GM23338 (cell line): ENCODE measurements around the gene DCLK1.

Experiments used
- CREB1 ChIP-seq: fragments of 250-450 bp; sonication (Bioruptor Pico); IDR thresholded peaks from 2 replicates; pipeline ENCODE4 v1.5.0; 2020; ENCODE audit warnings: low read depth, mild to moderate bottlenecking, moderate library complexity
- ETS1 ChIP-seq: IDR thresholded peaks from 2 replicates; pipeline ENCODE4 v1.6.1; 2016; ENCODE audit warnings: antibody characterized with exemption
- EZH2 ChIP-seq: fragments of 200-600 bp; sonication (generic); IDR thresholded peaks from one replicate; pipeline ENCODE4 v1.8.0; 2017; ENCODE audit warnings: antibody characterized with exemption, mild to moderate bottlenecking, low read depth; ENCODE audit not compliant: unreplicated experiment
- EZH2phosphoT487 ChIP-seq: fragments of 200-600 bp; sonication (generic); IDR thresholded peaks from one replicate; pipeline ENCODE4 v1.8.1; 2018; ENCODE audit warnings: antibody characterized with exemption; ENCODE audit not compliant: unreplicated experiment
- JUNB ChIP-seq: IDR thresholded peaks from one replicate; pipeline ENCODE4 v1.6.1; 2016; ENCODE audit warnings: antibody characterized with exemption; ENCODE audit not compliant: unreplicated experiment
- POLR2AphosphoS5 ChIP-seq: IDR thresholded peaks from 2 replicates; pipeline ENCODE4 v1.6.1; 2016; ENCODE audit warnings: antibody characterized with exemption, low read depth
- REST ChIP-seq: IDR thresholded peaks from one replicate; pipeline ENCODE4 v1.6.1; 2018; ENCODE audit warnings: antibody characterized with exemption; ENCODE audit not compliant: unreplicated experiment
- ZNF462 ChIP-seq: fragments of 250-450 bp; sonication (Bioruptor Pico); IDR thresholded peaks from 2 replicates; pipeline ENCODE4 v1.5.0; 2020; ENCODE audit warnings: mild to moderate bottlenecking, moderate library complexity
- TF ChIP-seq, protein P1 (sequence below), 2 experiments: fragments of 200-600 bp in 1 of 2; sonication (generic) in 1 of 2; conservative IDR thresholded peaks; 2 replicates each; pipeline versions ENCODE4 v1.5.1 to v1.6.1; 2016 to 2017; ENCODE audit warnings: antibody characterized with exemption in 2 of 2, low read depth in 2 of 2, mild to moderate bottlenecking in 2 of 2, moderate library complexity in 1 of 2

- TF ChIP-seq, protein P1, sequence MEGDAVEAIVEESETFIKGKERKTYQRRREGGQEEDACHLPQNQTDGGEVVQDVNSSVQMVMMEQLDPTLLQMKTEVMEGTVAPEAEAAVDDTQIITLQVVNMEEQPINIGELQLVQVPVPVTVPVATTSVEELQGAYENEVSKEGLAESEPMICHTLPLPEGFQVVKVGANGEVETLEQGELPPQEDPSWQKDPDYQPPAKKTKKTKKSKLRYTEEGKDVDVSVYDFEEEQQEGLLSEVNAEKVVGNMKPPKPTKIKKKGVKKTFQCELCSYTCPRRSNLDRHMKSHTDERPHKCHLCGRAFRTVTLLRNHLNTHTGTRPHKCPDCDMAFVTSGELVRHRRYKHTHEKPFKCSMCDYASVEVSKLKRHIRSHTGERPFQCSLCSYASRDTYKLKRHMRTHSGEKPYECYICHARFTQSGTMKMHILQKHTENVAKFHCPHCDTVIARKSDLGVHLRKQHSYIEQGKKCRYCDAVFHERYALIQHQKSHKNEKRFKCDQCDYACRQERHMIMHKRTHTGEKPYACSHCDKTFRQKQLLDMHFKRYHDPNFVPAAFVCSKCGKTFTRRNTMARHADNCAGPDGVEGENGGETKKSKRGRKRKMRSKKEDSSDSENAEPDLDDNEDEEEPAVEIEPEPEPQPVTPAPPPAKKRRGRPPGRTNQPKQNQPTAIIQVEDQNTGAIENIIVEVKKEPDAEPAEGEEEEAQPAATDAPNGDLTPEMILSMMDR (conservative IDR thresholded peaks at IDR 0.05; ENCODE audit: low read depth in 2 of 2): no peak
- TF ChIP-seq POLR2AphosphoS5 (no peak), ETS1 (no peak), EZH2phosphoT487 (no peak), EZH2 (no peak), REST (no peak), ZNF462 (no peak), JUNB (no peak), CREB1 (CRISPR knock-in tag) (no peak)
These were observed 80.1 kb downstream of the DCLK1 start for GRCh38 chr13:36051082-36051481.
